Calu3 (cell line): ENCODE measurements around the gene PIH1D1. TPM values are rescaled to one million over a fixed set of nuclear protein-coding genes. Genes with fewer than 3 reads are reported as not detected.

Source experiments
- BruUV-seq: library from RNA; stranded (reverse); fragments of 400-500 nt; replicated peaks from 2 replicates; lab custom pipeline; 2021; lab: Mats Ljungman, UMichigan
- CTCF ChIA-PET: fragments of 300-600 bp; sonication (Branson Sonifier 250); formaldehyde crosslinking; loops from one replicate; lab custom pipeline; 2022; ENCODE audit warnings: antibody characterized with exemption; lab: Charles Lee
- DNase-seq: peaks from one replicate; pipeline ENCODE4 v3.0.0; 2022
- H3K27ac Mint-ChIP-seq: one replicate; pipeline ENCODE4 v1.8.0; 2022; ENCODE audit warnings: mixed read lengths; ENCODE audit not compliant: unreplicated experiment
- H3K27me3 Mint-ChIP-seq: one replicate; pipeline ENCODE4 v1.8.0; 2022; ENCODE audit warnings: mixed read lengths; ENCODE audit not compliant: unreplicated experiment
- H3K36me3 Mint-ChIP-seq: one replicate; pipeline ENCODE4 v1.8.0; 2022; ENCODE audit warnings: mild to moderate bottlenecking, moderate library complexity, mixed read lengths; ENCODE audit not compliant: insufficient read depth, unreplicated experiment
- H3K4me1 Mint-ChIP-seq: one replicate; pipeline ENCODE4 v1.8.0; 2022; ENCODE audit warnings: mild to moderate bottlenecking, low read depth, mixed read lengths; ENCODE audit not compliant: unreplicated experiment
- H3K4me3 Mint-ChIP-seq: one replicate; pipeline ENCODE4 v1.8.0; 2022; ENCODE audit warnings: mild to moderate bottlenecking, low read depth, moderate library complexity, mixed read lengths; ENCODE audit not compliant: unreplicated experiment
- H3K9me3 Mint-ChIP-seq: one replicate; pipeline ENCODE4 v1.8.0; 2022; ENCODE audit warnings: low read depth, mixed read lengths; ENCODE audit not compliant: unreplicated experiment
- CTCF ChIP-seq: fragments of 200-600 bp; IDR thresholded peaks from one replicate; pipeline ENCODE4 v1.8.0; 2022; ENCODE audit warnings: antibody characterized with exemption; ENCODE audit not compliant: unreplicated experiment
- intact Hi-C: fragments of 100-400 bp; cut with micrococcal nuclease; formaldehyde crosslinking; loops from one replicate; pipeline ENCODE4 v1.10.0; 2022; ENCODE audit not compliant: unreplicated experiment
- total RNA-seq: library from RNA; stranded (reverse); gene quantifications from 2 replicates; pipeline ENCODE4 v1.2.3, GENCODE V29; 2022

Gene PIH1D1
- total RNA-seq, 1 experiment from 2014 or later = 141 TPM

- Mint-ChIP-seq H3K27ac (no peak overlapping the region), H3K4me1 (no peaks in the 10 kb centered on the region), H3K9me3 (no peaks in the 10 kb centered on the region), H3K4me3 (no peak overlapping the region), H3K27me3 (peaks cover 94% of the 10 kb centered on the region), H3K36me3 (no peaks in the 10 kb centered on the region)
- CTCF ChIA-PET = no interaction called here
- BruUV-seq = no TSS peak
- DNase-seq = no peak
- TF ChIP-seq CTCF = no peak
- intact Hi-C loops = no loop called here
These were observed 38.3 kb downstream of the PIH1D1 start for GRCh38 chr19:49413348-49413747.

DNA sequence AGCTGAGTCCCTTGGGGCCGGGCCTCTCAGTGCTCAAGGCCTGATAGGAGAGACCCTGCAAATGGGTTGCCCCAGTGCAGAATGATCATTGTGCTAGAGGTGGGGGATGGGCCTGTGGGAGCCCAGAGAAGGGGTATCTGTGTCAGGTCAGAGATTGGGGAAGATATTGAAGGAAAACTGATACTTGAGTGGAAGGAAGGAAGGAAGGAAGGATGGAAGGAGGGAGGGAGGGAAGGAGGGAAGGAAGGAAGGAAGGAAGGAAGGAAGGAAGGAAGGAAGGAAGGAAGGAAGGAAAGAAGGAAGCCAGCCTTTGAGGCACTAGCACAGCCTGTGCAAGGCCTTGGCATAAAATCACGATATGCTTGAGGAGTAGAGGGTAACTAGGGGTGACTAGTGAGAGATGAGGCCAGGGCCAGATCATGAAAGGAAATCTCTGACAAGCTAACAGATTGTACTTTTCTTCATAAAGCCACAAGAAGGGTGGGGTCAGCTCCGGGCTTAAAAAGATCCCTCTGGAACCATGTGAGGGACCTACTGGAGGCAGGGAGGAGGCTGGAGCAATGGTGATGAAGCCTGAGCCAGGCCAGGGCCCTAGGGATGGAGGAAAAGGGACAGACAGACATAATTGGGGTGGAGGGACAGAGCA, 39.8 kb downstream of the PIH1D1 start:
- CTCF ChIA-PET = interaction anchor here (0.5 to 0.7 kb wide), 2 partner anchors 9 to 346 kb away, joined by 3 read pairs; no protein-coding TSS in a partner anchor
- intact Hi-C loops = no loop called here
- BruUV-seq = no TSS peak
- Mint-ChIP-seq H3K9me3 (no peaks in the 10 kb centered on the region), H3K27me3 (peaks cover 92% of the 10 kb centered on the region), H3K4me1 (no peaks in the 10 kb centered on the region), H3K36me3 (no peaks in the 10 kb centered on the region), H3K4me3 (no peak overlapping the region), H3K27ac (no peak overlapping the region)
- DNase-seq = no peak
- no peak for TF ChIP-seq CTCF

DNA sequence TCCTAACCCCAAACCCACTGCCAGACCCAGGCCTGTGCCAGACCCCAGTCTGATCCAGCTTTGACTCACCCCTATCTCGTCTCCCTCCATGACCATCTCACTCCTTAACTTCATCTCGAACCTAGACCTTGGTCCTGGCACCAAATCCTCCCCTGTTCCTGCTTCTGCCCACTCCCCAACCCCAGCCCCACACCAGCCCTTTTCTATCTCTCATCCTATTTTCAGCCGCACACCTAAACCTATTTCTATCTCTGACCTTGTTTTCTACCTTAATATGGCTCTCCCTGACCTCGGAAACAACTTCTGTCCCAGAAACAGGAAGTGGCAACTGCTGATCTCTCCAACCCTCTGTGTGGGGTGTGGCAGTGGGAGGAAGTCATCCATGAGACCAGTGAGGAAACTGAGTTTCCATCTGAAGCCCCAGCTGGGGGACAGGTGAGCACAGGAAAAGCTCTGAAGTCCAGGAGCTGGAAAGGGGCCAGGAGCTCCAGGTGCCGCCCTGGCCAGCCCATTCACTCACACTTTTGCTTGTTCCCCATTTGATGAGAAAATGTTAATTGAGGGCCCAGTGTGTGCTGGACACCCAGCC, 42.1 kb downstream of the PIH1D1 start:
- H3K9me3 Mint-ChIP-seq = no peaks in the 10 kb centered on the region
- peaks cover 70% of the 10 kb centered on the region for H3K27me3 Mint-ChIP-seq
- no peak for TF ChIP-seq CTCF
- no peak overlapping the region for H3K27ac Mint-ChIP-seq
- intact Hi-C loops = no loop called here
- no peaks in the 10 kb centered on the region for H3K36me3 Mint-ChIP-seq
- no peaks in the 10 kb centered on the region for H3K4me1 Mint-ChIP-seq
- H3K4me3 Mint-ChIP-seq = no peak overlapping the region
- no TSS peak for BruUV-seq
- CTCF ChIA-PET = no interaction called here
- DNase-seq = no peak

DNA sequence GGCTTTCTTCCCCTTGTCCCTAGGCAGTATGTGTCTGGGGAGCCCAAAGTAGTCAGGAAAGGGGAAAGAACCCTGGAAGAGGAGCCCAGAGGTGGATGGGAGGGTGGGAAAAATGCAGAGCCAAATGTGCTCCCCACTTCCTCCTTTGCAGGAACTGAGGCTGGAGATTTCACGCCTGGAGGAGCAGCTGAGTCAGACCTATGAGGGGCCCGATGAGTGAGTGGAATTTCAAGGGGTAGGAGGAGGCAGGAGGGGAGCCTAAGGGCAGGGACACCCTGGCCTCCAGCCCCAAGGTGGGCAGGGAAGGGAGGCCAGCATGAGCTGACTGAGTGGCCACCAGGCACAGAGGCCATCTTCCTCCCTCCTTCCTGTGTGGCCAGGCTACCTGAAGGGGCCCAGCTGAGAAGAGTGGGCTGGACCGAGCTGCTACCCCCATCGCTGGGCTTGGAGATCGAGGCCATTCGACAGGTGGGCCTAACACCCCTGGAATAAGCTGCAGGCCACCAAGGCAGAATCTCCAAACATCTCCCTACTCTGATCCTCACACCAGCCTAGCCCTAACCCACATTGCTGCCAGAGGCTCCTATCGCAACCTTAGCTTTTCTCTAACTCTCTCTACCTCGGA, 42.7 kb downstream of the PIH1D1 start:
- Mint-ChIP-seq H3K27ac (no peak overlapping the region), H3K9me3 (no peaks in the 10 kb centered on the region), H3K36me3 (no peaks in the 10 kb centered on the region), H3K27me3 (peaks cover 69% of the 10 kb centered on the region), H3K4me3 (no peak overlapping the region), H3K4me1 (no peaks in the 10 kb centered on the region)
- CTCF ChIA-PET = no interaction called here
- no TSS peak for BruUV-seq
- no peak for DNase-seq
- intact Hi-C loops = no loop called here
- no peak for TF ChIP-seq CTCF
